WERI-Rb-1 (cell line): Measurements from ENCODE around the gene DHX32.
A peak's percentile ranks its signal among the peaks of the same experiment; 100 is the strongest.
"Not testable (repeated sequence)": the region's sequence is repeated elsewhere in the genome, so short reads cannot be mapped to it uniquely, and the experiment has no call there.

Source experiments
- DNase-seq: peaks from one replicate; pipeline ENCODE4 v3.0.0-alpha.2; 2020
- H3K27ac ChIP-seq: fragments of 250-450 bp; sonication (Bioruptor Pico); 2 replicates; pipeline ENCODE4 v1.5.1; 2020; ENCODE audit warnings: mild to moderate bottlenecking, moderate library complexity
- H3K27me3 ChIP-seq: fragments of 250-450 bp; sonication (Bioruptor Pico); 2 replicates; pipeline ENCODE4 v1.5.1; 2021; ENCODE audit warnings: mild to moderate bottlenecking, low read depth, moderate library complexity; ENCODE audit not compliant: insufficient read depth, severe bottlenecking
- H3K36me3 ChIP-seq: fragments of 250-450 bp; sonication (Bioruptor Pico); 2 replicates; pipeline ENCODE4 v1.5.1; 2020; ENCODE audit warnings: mild to moderate bottlenecking, moderate library complexity
- H3K4me3 ChIP-seq: 2 replicates; pipeline ENCODE4 v1.5.1; 2011; ENCODE audit warnings: low read depth, mild to moderate bottlenecking, control low read depth, low read length
- H3K9me3 ChIP-seq: fragments of 250-450 bp; sonication (Bioruptor Pico); 2 replicates; pipeline ENCODE4 v1.5.1; 2021; ENCODE audit warnings: mild to moderate bottlenecking, moderate library complexity; ENCODE audit not compliant: severe bottlenecking
- CTCF ChIP-seq: IDR thresholded peaks from 2 replicates; pipeline ENCODE4 v1.5.1; 2011; ENCODE audit warnings: low read depth, mild to moderate bottlenecking, control low read depth, inconsistent platforms, low read length

Gene DHX32

DNA sequence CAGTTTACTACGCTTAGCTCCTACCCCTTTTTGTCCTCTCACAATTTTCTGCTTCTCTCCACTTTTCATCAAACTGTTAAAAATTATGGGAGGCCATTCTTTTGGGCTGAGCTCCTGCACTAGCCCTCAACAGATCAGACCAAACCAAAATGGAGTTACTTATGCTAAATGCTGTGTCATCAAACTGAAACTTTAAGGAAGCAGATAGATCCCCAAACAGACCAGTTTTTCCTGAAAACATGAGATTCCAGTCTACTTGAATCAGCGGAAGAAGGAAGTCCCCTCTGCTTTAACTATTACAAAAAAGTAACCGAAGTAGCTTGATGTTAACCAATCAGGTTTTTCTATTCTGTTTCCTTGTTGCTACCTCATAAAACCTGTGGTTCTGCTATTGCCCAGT is 35.9 kb upstream of the DHX32 start:
- H3K36me3 ChIP-seq = no peaks in the 10 kb centered on the region
- H3K27ac ChIP-seq = no peak overlapping the region
- no peak overlapping the region for H3K4me3 ChIP-seq
- no peak for DNase-seq
- no peak for TF ChIP-seq CTCF
- H3K9me3 ChIP-seq = no peaks in the 10 kb centered on the region
- no peaks in the 10 kb centered on the region for H3K27me3 ChIP-seq

GRCh38 chr10:125913277-125913676 is 32.2 kb upstream of the DHX32 start:
- not testable (repeated sequence) for H3K27ac ChIP-seq, DNase-seq, H3K36me3 ChIP-seq, H3K4me3 ChIP-seq, H3K27me3 ChIP-seq, H3K9me3 ChIP-seq

GRCh38 chr10:125911990-125912389 is 30.9 kb upstream of the DHX32 start:
- DNase-seq = no peak

DNA sequence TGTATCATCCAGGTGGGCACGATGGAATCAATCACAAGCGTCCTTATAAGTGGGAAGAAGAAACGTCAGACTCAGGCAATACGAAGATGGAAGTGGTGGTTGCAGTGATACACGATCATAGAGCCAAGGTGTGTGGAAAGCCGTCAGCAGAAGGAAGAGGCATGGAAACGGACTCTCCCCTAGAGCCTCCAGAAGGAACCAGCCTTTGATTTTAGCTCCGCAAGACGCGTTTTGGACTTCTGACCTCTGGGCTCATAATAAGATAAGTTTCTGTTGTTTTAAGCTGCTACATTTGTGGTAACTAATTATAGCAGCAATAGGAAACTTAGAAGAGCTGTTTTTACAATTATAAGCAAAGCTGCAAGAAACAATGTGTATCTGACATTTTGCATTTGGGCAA is 30.1 kb upstream of the DHX32 start:
- Histone ChIP-seq H3K27me3 (no peaks in the 10 kb centered on the region), H3K4me3 (no peak overlapping the region), H3K27ac (no peak overlapping the region), H3K36me3 (no peaks in the 10 kb centered on the region), H3K9me3 (no peaks in the 10 kb centered on the region)
- no peak for TF ChIP-seq CTCF
- no peak for DNase-seq

More at GRCh38 chr10:125911990-125912389, 30.9 kb upstream of the DHX32 start:
- Histone ChIP-seq H3K27ac (no peak overlapping the region), H3K4me3 (no peak overlapping the region), H3K27me3 (no peaks in the 10 kb centered on the region), H3K9me3 (no peaks in the 10 kb centered on the region), H3K36me3 (no peaks in the 10 kb centered on the region)
- no peak for TF ChIP-seq CTCF

- not testable (repeated sequence) for DNase-seq, H3K27ac ChIP-seq, H3K4me3 ChIP-seq, H3K27me3 ChIP-seq, H3K9me3 ChIP-seq, H3K36me3 ChIP-seq
Measured at GRCh38 chr10:125909491-125909890, 28.4 kb upstream of the DHX32 start.

DNA sequence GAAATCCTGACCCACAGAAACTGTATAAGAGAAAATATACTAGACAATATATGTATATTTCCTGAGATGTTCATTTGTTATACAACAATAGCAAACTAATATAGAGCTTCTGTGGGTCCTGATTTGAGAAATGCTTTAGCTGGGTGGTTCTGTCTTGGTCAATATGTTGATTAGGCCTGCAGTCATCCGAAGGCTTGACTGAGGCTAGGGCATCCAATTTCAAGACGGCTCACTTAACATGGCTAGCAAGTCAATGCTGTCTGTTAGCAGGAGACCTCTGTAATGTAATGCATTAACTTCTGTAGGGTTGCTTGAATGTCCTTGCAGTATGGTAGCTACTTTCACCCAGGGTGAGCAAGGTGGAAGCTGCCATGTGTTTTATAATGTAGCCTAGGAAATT is 27.7 kb upstream of the DHX32 start:
- not testable (repeated sequence) for H3K36me3 ChIP-seq, DNase-seq, H3K4me3 ChIP-seq, H3K27ac ChIP-seq, H3K9me3 ChIP-seq, H3K27me3 ChIP-seq

DNA sequence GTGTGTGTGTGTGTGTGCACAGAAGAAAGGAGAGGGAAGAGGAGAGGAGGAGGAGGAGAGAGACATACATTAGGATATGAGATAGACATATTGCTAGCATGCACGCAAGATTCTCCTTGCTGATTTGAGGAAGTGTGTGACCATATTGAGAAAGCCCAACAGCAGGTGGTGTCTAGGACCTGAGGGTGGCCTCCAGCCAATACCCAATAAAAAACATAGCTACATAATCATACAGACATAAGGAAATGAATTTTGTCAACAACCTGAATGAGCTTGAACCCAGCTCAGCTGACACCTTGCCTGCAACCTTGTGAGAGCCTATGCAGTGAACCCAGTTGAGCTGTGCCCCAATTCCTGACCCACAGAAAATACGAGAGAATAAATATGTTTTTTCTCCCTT is 26.5 kb upstream of the DHX32 start:
- H3K4me3 ChIP-seq, H3K36me3 ChIP-seq, H3K9me3 ChIP-seq, H3K27me3 ChIP-seq, DNase-seq, H3K27ac ChIP-seq: not testable (repeated sequence)

- H3K4me3 ChIP-seq, H3K9me3 ChIP-seq, H3K36me3 ChIP-seq, H3K27me3 ChIP-seq, H3K27ac ChIP-seq, DNase-seq: not testable (repeated sequence)
Measured at GRCh38 chr10:125905069-125905994, 24.2 kb upstream of the DHX32 start.

DNA sequence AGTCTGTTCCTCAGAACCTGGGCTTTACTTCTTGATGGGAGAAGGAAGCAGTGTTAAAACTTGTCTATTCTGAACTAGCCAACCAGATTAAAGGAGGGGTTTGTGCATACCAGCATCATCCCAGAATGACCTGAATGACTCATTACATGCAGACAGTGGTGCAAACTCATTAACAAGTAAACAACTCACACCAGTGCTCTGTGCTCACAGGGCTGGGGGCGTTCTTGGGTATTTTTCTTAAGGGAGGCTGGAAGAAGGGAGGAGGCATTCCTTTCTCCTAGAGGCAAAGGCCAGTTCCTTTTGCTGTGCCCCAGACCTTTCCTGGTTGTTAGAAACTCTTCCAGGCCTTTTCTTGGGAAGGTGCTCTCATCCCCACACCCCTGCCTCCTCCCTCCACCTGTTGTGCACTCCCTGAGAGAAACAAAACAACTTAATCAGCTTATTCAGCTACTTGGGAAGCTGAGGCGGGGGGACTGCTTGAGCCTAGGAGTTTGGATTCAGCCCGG is 22.1 kb upstream of the DHX32 start:
- not testable (repeated sequence) for H3K27me3 ChIP-seq, H3K4me3 ChIP-seq, H3K27ac ChIP-seq, H3K9me3 ChIP-seq, H3K36me3 ChIP-seq
- peak; percentile 54 for DNase-seq

DNA sequence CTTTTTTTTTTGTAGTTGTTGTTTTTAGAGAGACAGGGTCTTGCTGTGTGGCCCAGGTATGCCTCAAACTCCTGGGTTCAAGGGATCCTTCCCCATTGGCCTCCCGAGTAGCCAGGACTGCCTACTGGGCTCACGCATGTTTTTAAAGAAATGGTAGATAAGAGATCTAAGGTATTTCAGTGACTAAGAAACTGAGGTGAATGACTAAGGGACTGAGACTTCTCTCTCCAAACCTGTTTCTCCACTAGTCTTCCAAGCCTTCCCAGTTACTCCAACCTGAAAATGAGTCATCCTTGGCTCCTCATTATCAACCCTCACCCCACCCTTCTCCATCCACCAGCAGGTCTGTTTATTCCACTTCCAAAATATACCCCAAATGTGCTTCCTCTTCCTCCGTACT is 19.9 kb upstream of the DHX32 start:
- not testable (repeated sequence) for DNase-seq, H3K36me3 ChIP-seq, H3K27me3 ChIP-seq, H3K4me3 ChIP-seq, H3K9me3 ChIP-seq, H3K27ac ChIP-seq

GRCh38 chr10:125897317-125897716 is 16.2 kb upstream of the DHX32 start:
- not testable (repeated sequence) for H3K9me3 ChIP-seq, H3K36me3 ChIP-seq, H3K27me3 ChIP-seq, DNase-seq, H3K27ac ChIP-seq, H3K4me3 ChIP-seq
